ENCODE measurements around the gene COMP. TPM values are rescaled to one million over a fixed set of nuclear protein-coding genes. Genes with fewer than 3 reads are reported as not detected.

COMP gene
- total and polyA plus RNA-seq, 10 of the 15 experiments (the other 5 are each of a cell fraction or from before 2014, with no cell fraction given), result 0.17 TPM; not detected in 9

DNA sequence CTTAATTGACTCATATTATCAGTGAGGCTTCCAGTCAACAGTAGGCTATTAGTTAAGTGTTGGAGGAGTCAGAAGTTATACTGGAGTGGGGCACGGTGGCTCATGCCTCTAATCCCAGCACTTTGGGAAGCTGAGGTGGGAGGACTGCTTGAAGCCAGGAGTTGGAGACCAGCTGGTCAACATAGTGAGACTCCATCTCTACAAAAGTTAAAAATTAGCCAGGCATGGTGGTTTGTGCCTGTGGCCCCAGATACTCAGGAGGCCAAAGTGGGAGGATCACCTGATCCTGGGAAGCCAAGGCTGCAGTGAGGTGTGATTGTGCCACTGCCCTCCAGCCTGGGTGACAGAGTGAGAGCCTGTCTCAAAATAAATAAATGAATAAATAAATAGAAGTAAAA lies 53.2 kb downstream of the COMP start:
- 57% methylated on average over 1 of the region's 1 CpG for WGBS (ENCODE audit: insufficient coverage, insufficient replicate concordance, low lambda C conversion rate, missing lambda C conversion rate)
- FAIRE-seq (no peak), ATAC-seq (no peak), DNase-seq (ENCODE audit: low read depth, low spot score) (no peak)
- no peaks in the 10 kb centered on the region for H3K4me1 ChIP-seq (ENCODE audit: control insufficient read depth, insufficient read depth, low read length)
- H2AFZ ChIP-seq (ENCODE audit: control insufficient read depth, low read depth, low read length), result no peak overlapping the region
- no peak overlapping the region for H3K4me2 ChIP-seq (ENCODE audit: control insufficient read depth, insufficient read depth)
- intact Hi-C loops (cut with micrococcal nuclease; ENCODE audit: unreplicated experiment), result no loop called here
- H4K20me1 ChIP-seq (ENCODE audit: control insufficient read depth, insufficient read depth), result no peaks in the 10 kb centered on the region
- H3K9ac ChIP-seq (ENCODE audit: control insufficient read depth, insufficient read depth, low read length), result no peak overlapping the region
- TF ChIP-seq, protein P1, sequence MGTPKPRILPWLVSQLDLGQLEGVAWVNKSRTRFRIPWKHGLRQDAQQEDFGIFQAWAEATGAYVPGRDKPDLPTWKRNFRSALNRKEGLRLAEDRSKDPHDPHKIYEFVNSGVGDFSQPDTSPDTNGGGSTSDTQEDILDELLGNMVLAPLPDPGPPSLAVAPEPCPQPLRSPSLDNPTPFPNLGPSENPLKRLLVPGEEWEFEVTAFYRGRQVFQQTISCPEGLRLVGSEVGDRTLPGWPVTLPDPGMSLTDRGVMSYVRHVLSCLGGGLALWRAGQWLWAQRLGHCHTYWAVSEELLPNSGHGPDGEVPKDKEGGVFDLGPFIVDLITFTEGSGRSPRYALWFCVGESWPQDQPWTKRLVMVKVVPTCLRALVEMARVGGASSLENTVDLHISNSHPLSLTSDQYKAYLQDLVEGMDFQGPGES (IDR thresholded peaks at IDR 0.05), result no peak
- TF ChIP-seq, protein P2, sequence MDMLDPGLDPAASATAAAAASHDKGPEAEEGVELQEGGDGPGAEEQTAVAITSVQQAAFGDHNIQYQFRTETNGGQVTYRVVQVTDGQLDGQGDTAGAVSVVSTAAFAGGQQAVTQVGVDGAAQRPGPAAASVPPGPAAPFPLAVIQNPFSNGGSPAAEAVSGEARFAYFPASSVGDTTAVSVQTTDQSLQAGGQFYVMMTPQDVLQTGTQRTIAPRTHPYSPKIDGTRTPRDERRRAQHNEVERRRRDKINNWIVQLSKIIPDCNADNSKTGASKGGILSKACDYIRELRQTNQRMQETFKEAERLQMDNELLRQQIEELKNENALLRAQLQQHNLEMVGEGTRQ (IDR thresholded peaks at IDR 0.05; ENCODE audit: borderline replicate concordance, low read depth, low read length), result no peak
- TF ChIP-seq STAT3 (IDR thresholded peaks at IDR 0.05; ENCODE audit: low read depth, low read length) (no peak), ZNF274 (IDR thresholded peaks at IDR 0.05; ENCODE audit: insufficient read depth, insufficient read length) (no peak), EP300 (IDR thresholded peaks at IDR 0.05; ENCODE audit: borderline replicate concordance in 1 of 2, control insufficient read depth in 1 of 2, low read depth in 2 of 2, low read length in 2 of 2) (no peak), ZNF207 (IDR thresholded peaks at IDR 0.05; ENCODE audit: borderline replicate concordance) (no peak), TCF7 (IDR thresholded peaks at IDR 0.05; ENCODE audit: borderline replicate concordance) (no peak), JUND (IDR thresholded peaks at IDR 0.05; ENCODE audit: low read depth, low read length) (no peak), CHD1 (IDR thresholded peaks at IDR 0.05; ENCODE audit: low read depth, low read length) (no peak), IRF4 (IDR thresholded peaks at IDR 0.05; ENCODE audit: low read depth, low read length) (no peak), NFYB (IDR thresholded peaks at IDR 0.05; ENCODE audit: insufficient read depth, low read depth, low read length) (no peak)
- in situ Hi-C loops (cut with MboI), result no loop called here
- H3K27ac ChIP-seq (ENCODE audit: control insufficient read depth, insufficient read depth), result no peak overlapping the region
- ChIA-PET POLR2A (no interaction called here), CTCF (interaction anchor here (1.0 kb wide), 1 partner anchor 109 kb away, joined by 4 read pairs; no protein-coding TSS in a partner anchor), SMC1A (ENCODE audit: uncharacterized antibody, unreplicated experiment) (no interaction called here), RAD21 (ENCODE audit: unreplicated experiment) (no interaction called here)
- no peak overlapping the region for H3K4me3 ChIP-seq
- H3K9me3 ChIP-seq (replicated peaks; ENCODE audit: control insufficient read depth, insufficient read depth, low read length), result no peaks in the 10 kb centered on the region
- BruUV-seq (replicated peaks), result no TSS peak
- H3K27me3 ChIP-seq (replicated peaks in 1 of 2; ENCODE audit: control insufficient read depth in 2 of 2, insufficient read depth in 2 of 2, low read length in 1 of 2), result no peaks in the 10 kb centered on the region
- no peaks in the 10 kb centered on the region for H3K36me3 ChIP-seq (ENCODE audit: control insufficient read depth in 2 of 2, insufficient read depth in 2 of 2, low read length in 1 of 2)
- no peaks in the 10 kb centered on the region for H3K79me2 ChIP-seq (ENCODE audit: control insufficient read depth, insufficient read depth, low read length)

Measured in GM12878 (cell line).